Smooth muscle cell (in vitro differentiated cells): Measurements from ENCODE around the gene MAPK8IP3. TPM values are rescaled to one million over a fixed set of nuclear protein-coding genes. Genes with fewer than 3 reads are reported as not detected.

Source experiments
- DNase-seq: peaks from one replicate; lab custom pipeline; 2025; ENCODE audit not compliant: unreplicated experiment; lab: John Stamatoyannopoulos, UW
- H2AFZ ChIP-seq: fragments of 200-600 bp; sonication (generic); 2 replicates; pipeline ENCODE4 v1.6.0; 2016; ENCODE audit warnings: antibody characterized with exemption, low read depth, mild to moderate bottlenecking
- H3F3A ChIP-seq: fragments of 200-600 bp; sonication (generic); 2 replicates; pipeline ENCODE4 v1.6.0; 2017; ENCODE audit warnings: antibody characterized with exemption, low read depth
- H3K27ac ChIP-seq: fragments of 200-600 bp; sonication (generic); 2 replicates; pipeline ENCODE4 v1.5.1; 2016; ENCODE audit warnings: low read depth, mild to moderate bottlenecking
- H3K27me3 ChIP-seq: fragments of 200-600 bp; sonication (generic); 2 replicates; pipeline ENCODE4 v1.6.1; 2016; ENCODE audit warnings: low read depth, mild to moderate bottlenecking
- H3K36me3 ChIP-seq: fragments of 200-600 bp; sonication (generic); 2 replicates; pipeline ENCODE4 v1.5.1; 2016; ENCODE audit warnings: low read depth
- H3K4me1 ChIP-seq: fragments of 200-600 bp; sonication (generic); 2 replicates; pipeline ENCODE4 v1.5.1; 2016; ENCODE audit warnings: low read depth
- H3K4me2 ChIP-seq: fragments of 200-600 bp; sonication (generic); 2 replicates; pipeline ENCODE4 v1.6.0; 2016; ENCODE audit warnings: mild to moderate bottlenecking
- H3K4me3 ChIP-seq: fragments of 200-600 bp; sonication (generic); 2 replicates; pipeline ENCODE4 v1.5.1; 2016; ENCODE audit warnings: mild to moderate bottlenecking
- H3K79me2 ChIP-seq: fragments of 200-600 bp; sonication (generic); 2 replicates; pipeline ENCODE4 v1.6.0; 2016; ENCODE audit warnings: low read depth, mild to moderate bottlenecking
- H3K9ac ChIP-seq: fragments of 200-600 bp; sonication (generic); 2 replicates; pipeline ENCODE4 v1.6.0; 2016; ENCODE audit warnings: low read depth
- H3K9me3 ChIP-seq: fragments of 200-600 bp; sonication (generic); replicated peaks from 2 replicates; pipeline ENCODE4 v1.5.1; 2016; ENCODE audit warnings: low read depth
- H4K20me1 ChIP-seq: fragments of 200-600 bp; sonication (generic); 2 replicates; pipeline ENCODE4 v1.6.0; 2016; ENCODE audit warnings: low read depth
- CTCF ChIP-seq: fragments of 200-600 bp; sonication (generic); IDR thresholded peaks from 2 replicates; pipeline ENCODE4 v1.5.1; 2017; ENCODE audit warnings: borderline replicate concordance, mild to moderate bottlenecking, antibody characterized with exemption; ENCODE audit not compliant: insufficient read depth, poor library complexity, severe bottlenecking
- WGBS: methylation state at CpG from one replicate; pipeline ENCODE4 v1.1.7; 2016; ENCODE audit warnings: low lambda C conversion rate; 5-methylcytosine and 5-hydroxymethylcytosine counted together
- polyA plus RNA-seq: library from polyadenylated mRNA; unstranded; fragments of >200 nt; fragmentation: Nextera tagmentation; extraction: Ambion mirVana; gene quantifications from 2 replicates; pipeline ENCODE4 v1.2.1, GENCODE V29; 2016
- total RNA-seq: library from RNA; depleted of rRNA; stranded (reverse); fragments of >200 nt; gene quantifications from 2 replicates; pipeline ENCODE4 v1.2.3, GENCODE V29; 2014

The MAPK8IP3 gene
- total and polyA plus RNA-seq, 2 experiments from 2014 or later = 43.6 to 47.8 TPM

- TF ChIP-seq CTCF = no peak
- Histone ChIP-seq H4K20me1 (peaks cover 44% of the 10 kb centered on the region), H3F3A (no peaks in the 10 kb centered on the region), H3K36me3 (no peaks in the 10 kb centered on the region), H3K4me1 (no peaks in the 10 kb centered on the region), H3K27ac (no peak overlapping the region), H3K27me3 (no peaks in the 10 kb centered on the region), H3K79me2 (peaks cover 37% of the 10 kb centered on the region), H3K9me3 (no peaks in the 10 kb centered on the region), H3K9ac (no peak overlapping the region), H3K4me2 (no peak overlapping the region), H2AFZ (no peak overlapping the region), H3K4me3 (no peak overlapping the region)
- WGBS = 97% methylated on average over 34 of the region's 44 CpGs
- DNase-seq = no peak
These were observed 81.5 kb downstream of the MAPK8IP3 start for GRCh38 chr16:1787322-1788094.

DNA sequence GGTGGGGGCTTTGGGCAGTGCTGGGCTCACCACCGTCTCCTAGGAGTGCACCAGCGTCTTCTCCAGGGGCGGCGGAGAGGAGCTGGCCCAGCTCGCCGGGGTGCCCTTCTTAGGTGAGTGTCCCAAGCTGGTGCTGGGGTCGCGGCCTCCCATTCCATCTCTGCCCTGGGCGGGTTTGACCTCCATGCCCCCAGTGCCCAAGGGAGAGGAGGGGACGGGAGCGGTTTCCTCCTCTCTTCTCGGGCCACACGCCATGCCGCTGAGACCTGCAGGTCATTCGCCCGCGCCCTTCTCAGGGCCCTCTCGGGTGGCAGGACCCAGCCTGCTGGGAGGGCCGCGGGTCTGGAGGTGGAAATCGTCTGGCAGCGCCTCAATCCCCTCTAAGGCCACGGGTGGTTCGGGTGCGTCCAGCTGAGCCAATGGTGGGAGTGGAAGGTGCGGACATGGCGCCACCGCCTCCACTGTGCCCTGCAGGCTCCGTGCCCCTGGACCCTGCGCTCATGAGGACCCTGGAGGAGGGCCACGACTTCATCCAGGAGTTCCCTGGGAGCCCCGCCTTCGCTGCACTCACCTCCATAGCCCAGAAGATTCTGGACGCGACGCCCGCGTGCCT is 82.2 kb downstream of the MAPK8IP3 start:
- Histone ChIP-seq H3K9me3 (no peaks in the 10 kb centered on the region), H3K4me1 (no peaks in the 10 kb centered on the region), H3K36me3 (no peaks in the 10 kb centered on the region), H3F3A (no peaks in the 10 kb centered on the region), H3K9ac (no peak overlapping the region), H3K79me2 (peaks cover 37% of the 10 kb centered on the region), H3K27me3 (no peaks in the 10 kb centered on the region), H2AFZ (no peak overlapping the region), H3K4me3 (no peak overlapping the region), H3K27ac (no peak overlapping the region), H4K20me1 (peaks cover 44% of the 10 kb centered on the region), H3K4me2 (no peak overlapping the region)
- WGBS = 96% methylated on average over 33 of the region's 38 CpGs
- TF ChIP-seq CTCF = no peak
- no peak for DNase-seq

- Histone ChIP-seq H3K4me1 (no peaks in the 10 kb centered on the region), H3K27me3 (no peaks in the 10 kb centered on the region), H3K9me3 (no peaks in the 10 kb centered on the region), H2AFZ (no peak overlapping the region), H3K4me3 (no peak overlapping the region), H3K27ac (no peak overlapping the region), H3K9ac (no peak overlapping the region), H3K4me2 (no peak overlapping the region), H3K79me2 (peaks cover 37% of the 10 kb centered on the region), H3F3A (no peaks in the 10 kb centered on the region), H4K20me1 (peaks cover 44% of the 10 kb centered on the region), H3K36me3 (no peaks in the 10 kb centered on the region)
- no peak for DNase-seq
- no peak for TF ChIP-seq CTCF
- WGBS = 89% methylated on average over 19 of the region's 19 CpGs
These were observed 82.7 kb downstream of the MAPK8IP3 start for GRCh38 chr16:1788708-1789100.
